ENCODE measurements around the gene PKN3. TPM values are rescaled to one million over a fixed set of nuclear protein-coding genes. Genes with fewer than 3 reads are reported as not detected.

PKN3 gene
- total and polyA plus RNA-seq, 2 of the 13 experiments (the other 11 are each of a cell fraction or from before 2014, with no cell fraction given): 10.5 to 13.2 TPM

- H3K36me3 ChIP-seq (replicated peaks in 1 of 2; ENCODE audit: control insufficient read depth in 1 of 2, insufficient read depth in 2 of 2, low read length in 2 of 2): no peaks in the 10 kb centered on the region
- peak overlapping the region; percentile 73 for H3K27ac ChIP-seq (ENCODE audit: extremely low read length, insufficient read depth, low read length)
- POLR2A ChIA-PET: interaction anchor here (1.1 to 5.0 kb wide), 8 partner anchors 9 to 190 kb away, joined by 3 to 33 read pairs (median 11); partner anchors contain the start of genes DYNC2I2 and ZDHHC12
- FAIRE-seq (no peak), DNase-seq (ENCODE audit: low spot score) (no peak), ATAC-seq (peak; percentile 5; the same call in 1 of the 3 replicates)
- peaks cover 8% of the 10 kb centered on the region for H4K20me1 ChIP-seq (ENCODE audit: insufficient read depth, low read length)
- no peaks in the 10 kb centered on the region for H3K9me3 ChIP-seq (ENCODE audit: low read length)
- peak overlapping the region; percentile 60 to 83 (median 67) for H3K4me3 ChIP-seq (replicated peaks in 1 of 3; ENCODE audit: insufficient read depth in 1 of 3, low read depth in 2 of 3, low read length in 3 of 3)
- intact Hi-C loops (cut with micrococcal nuclease; ENCODE audit: unreplicated experiment) (loop anchor here (5.0 kb wide), 1 partner anchor 49 kb away; no protein-coding TSS in a partner anchor), in situ Hi-C loops (cut with HindIII; ENCODE audit: extremely low pct_ligation_motif_present, low pct_unique_long_range_greater_than_20kb) (no loop called here)
- peak overlapping the region; percentile 44 for H2AFZ ChIP-seq (ENCODE audit: low read length)
- CTCF ChIA-PET (ENCODE audit: low intra/inter-chr PET ratio, low total read pairs): no interaction called here
- no TSS peak for BruUV-seq (replicated peaks)
- peaks cover 16% of the 10 kb centered on the region for H3K79me2 ChIP-seq (ENCODE audit: insufficient read depth, low read length)
- peaks cover 54% of the 10 kb centered on the region for H3K4me1 ChIP-seq (ENCODE audit: insufficient read depth, low read length)
- peak overlapping the region; percentile 95 for H3K4me2 ChIP-seq (ENCODE audit: low read depth, low read length)
- H3K27me3 ChIP-seq (ENCODE audit: control insufficient read depth in 1 of 2, insufficient read depth in 2 of 2, low read length in 2 of 2): no peaks in the 10 kb centered on the region; a peak in 1 of 5 replicates
- 19% methylated on average over 10 of the region's 17 CpGs for WGBS (ENCODE audit: low lambda C conversion rate)
- H3K9ac ChIP-seq (ENCODE audit: insufficient read depth, low read depth, low read length): peak overlapping the region; percentile 87
- TF ChIP-seq ZSCAN25 (CRISPR knock-in tag; IDR thresholded peaks at IDR 0.05) (0 out of 2 replicates have a peak, but pooled peaks have one; percentile 39), MXI1 (IDR thresholded peaks at IDR 0.05; ENCODE audit: borderline replicate concordance, low read depth, low read length) (peak; percentile 12; the same call in 1 of the 3 replicates), SAP130 (CRISPR knock-in tag; IDR thresholded peaks at IDR 0.05; ENCODE audit: low read depth) (0 out of 2 replicates have a peak, but pooled peaks have one; percentile 13), FOXA3 (CRISPR knock-in tag; IDR thresholded peaks at IDR 0.05) (peak; percentile 35; the same call in 1 of the 2 replicates), ZNF710 (CRISPR knock-in tag; IDR thresholded peaks at IDR 0.05; ENCODE audit: borderline replicate concordance) (0 out of 2 replicates have a peak, but pooled peaks have one; percentile 25), FOXP1 (IDR thresholded peaks at IDR 0.05) (no peak), FOXP1 (CRISPR knock-in tag; IDR thresholded peaks at IDR 0.05) (peak; percentile 49; the same call in 1 of the 2 replicates), NFIB (CRISPR knock-in tag; IDR thresholded peaks at IDR 0.05; ENCODE audit: borderline replicate concordance) (no peak), ZNF609 (CRISPR knock-in tag; IDR thresholded peaks at IDR 0.05; ENCODE audit: borderline replicate concordance) (no peak), RXRB (CRISPR knock-in tag; IDR thresholded peaks at IDR 0.05; ENCODE audit: borderline replicate concordance) (0 out of 2 replicates have a peak, but pooled peaks have one; percentile 16), IRF2 (CRISPR knock-in tag; IDR thresholded peaks at IDR 0.05) (0 out of 2 replicates have a peak, but pooled peaks have one; percentile 54), SRSF4 (IDR thresholded peaks at IDR 0.05; ENCODE audit: low read depth, low read length, poor library complexity, severe bottlenecking) (no peak), ZNF335 (CRISPR knock-in tag; IDR thresholded peaks at IDR 0.05) (no peak), MTERF4 (CRISPR knock-in tag; IDR thresholded peaks at IDR 0.05) (peak; percentile 63; the same call in 1 of the 2 replicates)
Observed at GRCh38 chr9:128685636-128686489, 16.4 kb upstream of the PKN3 start.
